GM23338 (cell line): ENCODE results near the gene MTRF1. TPM values are rescaled to one million over a fixed set of nuclear protein-coding genes. Genes with fewer than 3 reads are reported as not detected.

Source experiments
- ATAC-seq: fragments of 200-7000 bp; cut with Tn5 transposase; 3 replicates; pipeline ENCODE4 v1.9.1; 2020
- DNase-seq: peaks from one replicate; pipeline ENCODE4 v3.0.0-alpha.2; 2015; ENCODE audit warnings: low spot score
- H2AFZ ChIP-seq: fragments of 200-600 bp; sonication (generic); 2 replicates; pipeline ENCODE4 v1.8.0; 2016; ENCODE audit warnings: antibody characterized with exemption, mild to moderate bottlenecking, moderate library complexity
- H3F3A ChIP-seq: fragments of 200-600 bp; sonication (generic); replicated peaks from 2 replicates; pipeline ENCODE4 v1.8.0; 2017; ENCODE audit warnings: antibody characterized with exemption, mixed run types, low read depth
- H3K27ac ChIP-seq: fragments of 200-600 bp; sonication (generic); 2 replicates; pipeline ENCODE4 v1.6.1; 2016; ENCODE audit warnings: low read depth
- H3K27me3 ChIP-seq: fragments of 200-600 bp; sonication (generic); 2 replicates; pipeline ENCODE4 v1.8.0; 2016; ENCODE audit warnings: mild to moderate bottlenecking, mixed run types, moderate library complexity; ENCODE audit not compliant: insufficient read depth
- H3K36me3 ChIP-seq: fragments of 200-600 bp; sonication (generic); 2 replicates; pipeline ENCODE4 v1.8.0; 2016; ENCODE audit warnings: mild to moderate bottlenecking; ENCODE audit not compliant: insufficient read depth
- H3K4me1 ChIP-seq: fragments of 200-600 bp; sonication (generic); 2 replicates; pipeline ENCODE4 v1.8.0; 2016; ENCODE audit warnings: mild to moderate bottlenecking, moderate library complexity; ENCODE audit not compliant: insufficient read depth
- H3K4me2 ChIP-seq: fragments of 200-600 bp; sonication (generic); 2 replicates; pipeline ENCODE4 v1.7.1; 2017; ENCODE audit warnings: mixed run types
- H3K4me3 ChIP-seq: fragments of 200-600 bp; sonication (generic); 2 replicates; pipeline ENCODE4 v1.6.1; 2016; ENCODE audit warnings: mixed run types
- H3K79me2 ChIP-seq: fragments of 200-600 bp; sonication (generic); replicated peaks from 2 replicates; pipeline ENCODE4 v1.8.0; 2017; ENCODE audit warnings: mild to moderate bottlenecking; ENCODE audit not compliant: insufficient read depth
- H3K9me2 ChIP-seq: fragments of 200-600 bp; sonication (generic); 2 replicates; pipeline ENCODE4 v1.8.0; 2017; ENCODE audit not compliant: insufficient read depth
- H4K20me1 ChIP-seq: fragments of 200-600 bp; sonication (generic); replicated peaks from 2 replicates; pipeline ENCODE4 v1.8.0; 2017; ENCODE audit warnings: mild to moderate bottlenecking; ENCODE audit not compliant: insufficient read depth
- H3K27ac Mint-ChIP-seq: 2 replicates; pipeline ENCODE4 v1.8.0; 2020; ENCODE audit warnings: inconsistent platforms, mild to moderate bottlenecking, moderate library complexity, mixed read lengths
- H3K27me3 Mint-ChIP-seq: 3 replicates; pipeline ENCODE4 v1.8.0; 2022; ENCODE audit warnings: low read depth, mild to moderate bottlenecking, moderate library complexity, mixed read lengths, inconsistent platforms; ENCODE audit not compliant: insufficient read depth, poor library complexity
- H3K36me3 Mint-ChIP-seq: 3 replicates; pipeline ENCODE4 v1.8.0; 2021; ENCODE audit warnings: low read depth, mild to moderate bottlenecking, inconsistent platforms, moderate library complexity, mixed read lengths
- H3K4me1 Mint-ChIP-seq: 3 replicates; pipeline ENCODE4 v1.8.0; 2020; ENCODE audit warnings: mild to moderate bottlenecking, inconsistent platforms, mixed read lengths
- H3K4me3 Mint-ChIP-seq: 3 replicates; pipeline ENCODE4 v1.8.0; 2021; ENCODE audit warnings: moderate library complexity, mild to moderate bottlenecking, inconsistent platforms, mixed read lengths
- H3K9me3 Mint-ChIP-seq: 3 replicates; pipeline ENCODE4 v1.8.0; 2020; ENCODE audit warnings: moderate library complexity, mild to moderate bottlenecking, inconsistent platforms, mixed read lengths
- CREB1 ChIP-seq: fragments of 250-450 bp; sonication (Bioruptor Pico); IDR thresholded peaks from 2 replicates; pipeline ENCODE4 v1.5.0; 2020; ENCODE audit warnings: low read depth, mild to moderate bottlenecking, moderate library complexity
- CTCF ChIP-seq, 2 experiments: fragments of 200-600 bp in 1 of 2; sonication (generic) in 1 of 2; conservative IDR thresholded peaks; 2 replicates each; pipeline versions ENCODE4 v1.5.1 to v1.6.1; 2016 to 2017; ENCODE audit warnings: antibody characterized with exemption in 2 of 2, low read depth in 2 of 2, mild to moderate bottlenecking in 2 of 2, moderate library complexity in 1 of 2
- ETS1 ChIP-seq: IDR thresholded peaks from 2 replicates; pipeline ENCODE4 v1.6.1; 2016; ENCODE audit warnings: antibody characterized with exemption
- EZH2 ChIP-seq: fragments of 200-600 bp; sonication (generic); IDR thresholded peaks from one replicate; pipeline ENCODE4 v1.8.0; 2017; ENCODE audit warnings: antibody characterized with exemption, mild to moderate bottlenecking, low read depth; ENCODE audit not compliant: unreplicated experiment
- EZH2phosphoT487 ChIP-seq: fragments of 200-600 bp; sonication (generic); IDR thresholded peaks from one replicate; pipeline ENCODE4 v1.8.1; 2018; ENCODE audit warnings: antibody characterized with exemption; ENCODE audit not compliant: unreplicated experiment
- JUNB ChIP-seq: IDR thresholded peaks from one replicate; pipeline ENCODE4 v1.6.1; 2016; ENCODE audit warnings: antibody characterized with exemption; ENCODE audit not compliant: unreplicated experiment
- NANOG ChIP-seq: IDR thresholded peaks from 2 replicates; pipeline ENCODE4 v1.6.1; 2016; ENCODE audit warnings: antibody characterized with exemption, borderline replicate concordance
- POLR2AphosphoS5 ChIP-seq: IDR thresholded peaks from 2 replicates; pipeline ENCODE4 v1.6.1; 2016; ENCODE audit warnings: antibody characterized with exemption, low read depth
- REST ChIP-seq: IDR thresholded peaks from one replicate; pipeline ENCODE4 v1.6.1; 2018; ENCODE audit warnings: antibody characterized with exemption; ENCODE audit not compliant: unreplicated experiment
- STAT1 ChIP-seq: IDR thresholded peaks from one replicate; pipeline ENCODE4 v1.6.1; 2016; ENCODE audit warnings: antibody characterized with exemption; ENCODE audit not compliant: unreplicated experiment
- ZNF114 ChIP-seq: fragments of 250-450 bp; sonication (Bioruptor Pico); IDR thresholded peaks from 2 replicates; pipeline ENCODE4 v1.5.0; 2020; ENCODE audit warnings: mild to moderate bottlenecking, moderate library complexity
- ZNF331 ChIP-seq: fragments of 250-450 bp; sonication (Bioruptor Pico); IDR thresholded peaks from 2 replicates; pipeline ENCODE4 v1.5.0; 2020; ENCODE audit warnings: low read depth, mild to moderate bottlenecking, moderate library complexity
- ZNF462 ChIP-seq: fragments of 250-450 bp; sonication (Bioruptor Pico); IDR thresholded peaks from 2 replicates; pipeline ENCODE4 v1.5.0; 2020; ENCODE audit warnings: mild to moderate bottlenecking, moderate library complexity
- polyA plus RNA-seq: library from polyadenylated mRNA; unstranded; fragments of >200 nt; fragmentation: Nextera tagmentation; extraction: Ambion mirVana; gene quantifications from 2 replicates; pipeline ENCODE4 v1.2.1, GENCODE V29; 2016
- total RNA-seq: library from RNA; depleted of rRNA; stranded (reverse); fragments of >200 nt; shearing (Covaris generic); gene quantifications from 2 replicates; pipeline ENCODE4 v1.2.3, GENCODE V29; 2014

The MTRF1 gene
- total and polyA plus RNA-seq, 2 experiments from 2014 or later, result 18.4 to 22.6 TPM

GRCh38 chr13:41200126-41200525 is 63.2 kb downstream of the MTRF1 start:
- H3K79me2 ChIP-seq, result no peaks in the 10 kb centered on the region
- H3K36me3 ChIP-seq, result no peaks in the 10 kb centered on the region
- Mint-ChIP-seq H3K4me1 (no peaks in the 10 kb centered on the region), H3K36me3 (no peaks in the 10 kb centered on the region), H3K27me3 (no peaks in the 10 kb centered on the region), H3K4me3 (no peak overlapping the region), H3K9me3 (no peaks in the 10 kb centered on the region), H3K27ac (no peak overlapping the region)
- no peak overlapping the region for H2AFZ ChIP-seq
- no peak overlapping the region for H3K4me3 ChIP-seq
- DNase-seq (no peak), ATAC-seq (no peak)
- no peaks in the 10 kb centered on the region for H4K20me1 ChIP-seq
- 0 out of 2 replicates have a peak, but pooled peaks cover 4% of the 10 kb centered on the region for H3K9me2 ChIP-seq
- H3F3A ChIP-seq, result no peaks in the 10 kb centered on the region
- H3K4me1 ChIP-seq, result no peaks in the 10 kb centered on the region
- TF ChIP-seq ZNF114 (no peak), NANOG (no peak), ZNF331 (no peak), STAT1 (no peak), ETS1 (no peak), REST (no peak), CTCF (conservative IDR thresholded peaks at IDR 0.05; ENCODE audit: low read depth in 2 of 2) (no peak), CREB1 (CRISPR knock-in tag) (no peak), JUNB (no peak), ZNF462 (no peak), EZH2 (no peak), EZH2phosphoT487 (no peak), POLR2AphosphoS5 (no peak)
- no peak overlapping the region for H3K4me2 ChIP-seq
- H3K27ac ChIP-seq, result no peak overlapping the region
- no peaks in the 10 kb centered on the region for H3K27me3 ChIP-seq
